Left lobe of liver (tissue), 2 donors: ENCODE data around the gene PRDM15. TPM values are rescaled to one million over a fixed set of nuclear protein-coding genes. Genes with fewer than 3 reads are reported as not detected.
"Not testable (repeated sequence)": the region's sequence is repeated elsewhere in the genome, so short reads cannot be mapped to it uniquely, and the experiment has no call there.

ENCODE experiments used
- ATAC-seq: fragments of 200-7000 bp; cut with Tn5 transposase; one replicate; pipeline ENCODE4 v1.9.1; 2020; ENCODE audit warnings: mild to moderate bottlenecking, moderate library complexity
- DNase-seq: peaks from one replicate; pipeline ENCODE4 v3.0.0-alpha.2; 2020; ENCODE audit warnings: low spot score
- total RNA-seq: library from RNA; stranded (reverse); gene quantifications from one replicate; pipeline ENCODE4 v1.2.1, GENCODE V29; 2021
- donor health status: DM: no; HTN: no; CAD: no; lungs with moderate emphysema.
- donor health status: DM: no; HTN: yes; CAD: no.

PRDM15 gene
- total RNA-seq, 1 donor from 2014 or later, result 3.2 TPM

GRCh38 chr21:41794600-41794999, 84.5 kb downstream of the PRDM15 start:
- DNase-seq, result no peak
- ATAC-seq, result no peak

- ATAC-seq (no peak), DNase-seq (no peak)
These were observed 86.4 kb downstream of the PRDM15 start for GRCh38 chr21:41792711-41793110.

GRCh38 chr21:41786509-41786987, 92.6 kb downstream of the PRDM15 start:
- DNase-seq (no peak), ATAC-seq (no peak)

GRCh38 chr21:41785262-41785661, 93.9 kb downstream of the PRDM15 start:
- DNase-seq, ATAC-seq: not testable (repeated sequence)

- no peak for ATAC-seq
- DNase-seq, result no peak
These were observed 94.6 kb downstream of the PRDM15 start for GRCh38 chr21:41784456-41785102.

GRCh38 chr21:41783476-41784180, 95.5 kb downstream of the PRDM15 start:
- DNase-seq, result no peak
- ATAC-seq, result no peak

GRCh38 chr21:41781050-41781410, 98.1 kb downstream of the PRDM15 start:
- ATAC-seq (no peak), DNase-seq (no peak)

- ATAC-seq (no peak), DNase-seq (no peak)
These were observed 98.7 kb downstream of the PRDM15 start for GRCh38 chr21:41780337-41781049.

- DNase-seq, result no peak
- peak; percentile 30 for ATAC-seq
These were observed 99.5 kb downstream of the PRDM15 start for GRCh38 chr21:41779659-41780058.

GRCh38 chr21:41778930-41779600, 100.1 kb downstream of the PRDM15 start:
- ATAC-seq, result peak; percentile 85
- DNase-seq, result no peak

- DNase-seq (peak; percentile 83), ATAC-seq (peak; percentile 93)
These were observed 101.0 kb downstream of the PRDM15 start for GRCh38 chr21:41777951-41778815.

GRCh38 chr21:41776778-41777177, 102.4 kb downstream of the PRDM15 start:
- ATAC-seq (no peak), DNase-seq (no peak)

GRCh38 chr21:41775149-41775472, 104.0 kb downstream of the PRDM15 start:
- no peak for DNase-seq
- ATAC-seq, result no peak

- no peak for ATAC-seq
- no peak for DNase-seq
These were observed 104.5 kb downstream of the PRDM15 start for GRCh38 chr21:41774467-41775148.

GRCh38 chr21:41772351-41773080, 106.6 kb downstream of the PRDM15 start:
- no peak for DNase-seq
- ATAC-seq, result no peak

- DNase-seq (no peak), ATAC-seq (no peak)
These were observed 107.6 kb downstream of the PRDM15 start for GRCh38 chr21:41771625-41771945.

GRCh38 chr21:41770901-41771624, 108.1 kb downstream of the PRDM15 start:
- DNase-seq (no peak), ATAC-seq (no peak)

- DNase-seq, result no peak
These were observed 109.2 kb downstream of the PRDM15 start for GRCh38 chr21:41769933-41770332.

GRCh38 chr21:41769521-41769920, 109.6 kb downstream of the PRDM15 start:
- ATAC-seq (no peak), DNase-seq (no peak)

More at GRCh38 chr21:41769933-41770332, 109.2 kb downstream of the PRDM15 start:
- no peak for ATAC-seq
